Measurements from ENCODE around the gene PSMB1. TPM values are rescaled to one million over a fixed set of nuclear protein-coding genes. Genes with fewer than 3 reads are reported as not detected.

The PSMB1 gene
- total and polyA plus RNA-seq, 9 of the 15 experiments (the other 6 are each of a cell fraction or from before 2014, with no cell fraction given): 447 to 2,953 (median 884) TPM

GRCh38 chr6:170552765-170553533 lies at the start of gene PSMB1 (continued):
- TF ChIP-seq RERE (CRISPR knock-in tag; IDR thresholded peaks at IDR 0.05; ENCODE audit: borderline replicate concordance) (no peak), REST (IDR thresholded peaks at IDR 0.05; ENCODE audit: borderline replicate concordance) (no peak), REST (CRISPR knock-in tag; IDR thresholded peaks at IDR 0.05; ENCODE audit: low read depth) (0 out of 2 replicates have a peak, but pooled peaks have one; percentile 35), NFIX (CRISPR knock-in tag; IDR thresholded peaks at IDR 0.05; ENCODE audit: low read depth) (no peak), TRIM24 (IDR thresholded peaks at IDR 0.05) (peak in 1 of 2 experiments; percentile 48; a peak in 1 of 4 replicates), HSF4 (CRISPR knock-in tag; IDR thresholded peaks at IDR 0.05; ENCODE audit: borderline replicate concordance) (no peak), MTA3 (IDR thresholded peaks at IDR 0.05; ENCODE audit: borderline replicate concordance) (peak; percentile 83), ZNF146 (CRISPR knock-in tag; IDR thresholded peaks at IDR 0.05; ENCODE audit: unreplicated experiment) (no peak), RBFOX2 (IDR thresholded peaks at IDR 0.05; ENCODE audit: low read depth, low read length) (peak; percentile 98), ZNF695 (CRISPR knock-in tag; IDR thresholded peaks at IDR 0.05) (no peak), SRF (CRISPR knock-in tag; IDR thresholded peaks at IDR 0.05) (peak in 1 of 2 experiments; percentile 63; a peak in 1 of 4 replicates), SRSF1 (IDR thresholded peaks at IDR 0.05; ENCODE audit: low read depth, low read length) (no peak), TSC22D4 (tag; IDR thresholded peaks at IDR 0.05) (no peak), PPARD (CRISPR knock-in tag; IDR thresholded peaks at IDR 0.05) (no peak)

Data from K562 (cell line).